OCI-LY7 (cell line): ENCODE data around the gene PARD6G. TPM values are rescaled to one million over a fixed set of nuclear protein-coding genes. Genes with fewer than 3 reads are reported as not detected.

ENCODE experiments used
- BruUV-seq: library from RNA; stranded (reverse); fragments of 400-500 nt; replicated peaks from 2 replicates; lab custom pipeline; 2021; lab: Mats Ljungman, UMichigan
- CTCF ChIA-PET: fragments of 300-600 bp; sonication (Branson Sonifier 250); formaldehyde crosslinking; loops from one replicate; lab custom pipeline; 2022; ENCODE audit warnings: antibody characterized with exemption; ENCODE audit not compliant: unreplicated experiment; lab: Charles Lee
- POLR2A ChIA-PET: fragments of 300-600 bp; sonication (Branson Sonifier 250); formaldehyde crosslinking; loops from one replicate; lab custom pipeline; 2022; ENCODE audit warnings: antibody characterized with exemption; lab: Charles Lee
- DNase-seq: peaks from one replicate; pipeline ENCODE4 v3.0.0-alpha.2; 2015; ENCODE audit warnings: low spot score
- H2AFZ ChIP-seq: fragments of 200-600 bp; sonication (generic), shearing (Covaris generic); 2 replicates; pipeline ENCODE4 v1.6.1; 2014; ENCODE audit warnings: mild to moderate bottlenecking, antibody characterized with exemption, low read length, moderate library complexity
- H3K27ac ChIP-seq: fragments of 200-600 bp; sonication (generic); 2 replicates; pipeline ENCODE4 v1.5.1; 2014; ENCODE audit warnings: mixed run types, low read depth, mild to moderate bottlenecking, moderate library complexity, low read length, inconsistent platforms; ENCODE audit not compliant: poor library complexity, severe bottlenecking
- H3K36me3 ChIP-seq: fragments of 200-600 bp; sonication (generic); 2 replicates; pipeline ENCODE4 v1.6.1; 2014; ENCODE audit warnings: mild to moderate bottlenecking, antibody characterized with exemption, low read length, moderate library complexity, mixed read lengths; ENCODE audit not compliant: insufficient read depth
- H3K4me1 ChIP-seq: fragments of 200-600 bp; sonication (generic); 2 replicates; pipeline ENCODE4 v1.5.1; 2014; ENCODE audit warnings: mild to moderate bottlenecking, low read length; ENCODE audit not compliant: insufficient read depth, poor library complexity, severe bottlenecking
- H3K4me2 ChIP-seq: fragments of 200-600 bp; sonication (generic); 2 replicates; pipeline ENCODE4 v1.6.1; 2014; ENCODE audit warnings: mild to moderate bottlenecking, low read length
- H3K4me3 ChIP-seq: fragments of 200-600 bp; sonication (generic); 2 replicates; pipeline ENCODE4 v1.5.1; 2014; ENCODE audit warnings: mild to moderate bottlenecking, low read depth, low read length; ENCODE audit not compliant: poor library complexity, severe bottlenecking
- H3K79me2 ChIP-seq: fragments of 200-600 bp; sonication (generic); 2 replicates; pipeline ENCODE4 v1.6.1; 2016; ENCODE audit warnings: low read depth, mild to moderate bottlenecking, low read length, moderate library complexity, mixed read lengths; ENCODE audit not compliant: insufficient read depth
- H3K9me2 ChIP-seq: fragments of 200-600 bp; sonication (generic); 2 replicates; pipeline ENCODE4 v1.6.1; 2016; ENCODE audit warnings: mild to moderate bottlenecking, low read length, mixed read lengths; ENCODE audit not compliant: insufficient read depth
- H3K9me3 ChIP-seq: fragments of 200-600 bp; sonication (generic); 2 replicates; pipeline ENCODE4 v1.6.1; 2014; ENCODE audit warnings: mild to moderate bottlenecking, mixed run types, low read length, mixed read lengths
- H4K20me1 ChIP-seq: fragments of 200-600 bp; sonication (generic); 2 replicates; pipeline ENCODE4 v1.6.1; 2014; ENCODE audit warnings: mild to moderate bottlenecking, antibody characterized with exemption, low read length, moderate library complexity, mixed read lengths; ENCODE audit not compliant: insufficient read depth
- EZH2phosphoT487 ChIP-seq: fragments of 200-600 bp; sonication (generic); IDR thresholded peaks from 2 replicates; pipeline ENCODE4 v1.6.1; 2018; ENCODE audit warnings: low read depth, borderline replicate concordance, mild to moderate bottlenecking, mixed run types, antibody characterized with exemption, low read length, moderate library complexity, mixed read lengths
- intact Hi-C: fragments of 100-400 bp; cut with micrococcal nuclease; formaldehyde crosslinking; loops from one replicate; pipeline ENCODE4 v1.10.0; 2022; ENCODE audit not compliant: unreplicated experiment
- total RNA-seq, 2 experiments: library from RNA; depleted of rRNA in 1 of 2; stranded (reverse); fragments of >200 nt in 1 of 2; shearing (Covaris generic) in 1 of 2; gene quantifications; 2 replicates each; pipeline ENCODE4 v1.2.3, GENCODE V29; 2014 to 2022
- TF ChIP-seq, protein P1 (sequence below): fragments of 200-600 bp; sonication (generic); conservative IDR thresholded peaks from 2 replicates; pipeline ENCODE4 v1.5.1; 2014; ENCODE audit warnings: mild to moderate bottlenecking, antibody characterized with exemption, low read length, moderate library complexity, mixed read lengths

PARD6G gene
- total RNA-seq, 2 experiments from 2014 or later, result 0.03 TPM; not detected in 1

GRCh38 chr18:80179857-80180558 is 67.3 kb downstream of the PARD6G start:
- H3K79me2 ChIP-seq, result no peaks in the 10 kb centered on the region
- no peak overlapping the region for H3K4me2 ChIP-seq
- ChIA-PET CTCF (no interaction called here), POLR2A (no interaction called here)
- H3K9me2 ChIP-seq, result no peaks in the 10 kb centered on the region
- H3K4me1 ChIP-seq, result no peaks in the 10 kb centered on the region
- H4K20me1 ChIP-seq, result no peaks in the 10 kb centered on the region
- no peak for DNase-seq
- TF ChIP-seq EZH2phosphoT487, result no peak
- TF ChIP-seq, protein P1, sequence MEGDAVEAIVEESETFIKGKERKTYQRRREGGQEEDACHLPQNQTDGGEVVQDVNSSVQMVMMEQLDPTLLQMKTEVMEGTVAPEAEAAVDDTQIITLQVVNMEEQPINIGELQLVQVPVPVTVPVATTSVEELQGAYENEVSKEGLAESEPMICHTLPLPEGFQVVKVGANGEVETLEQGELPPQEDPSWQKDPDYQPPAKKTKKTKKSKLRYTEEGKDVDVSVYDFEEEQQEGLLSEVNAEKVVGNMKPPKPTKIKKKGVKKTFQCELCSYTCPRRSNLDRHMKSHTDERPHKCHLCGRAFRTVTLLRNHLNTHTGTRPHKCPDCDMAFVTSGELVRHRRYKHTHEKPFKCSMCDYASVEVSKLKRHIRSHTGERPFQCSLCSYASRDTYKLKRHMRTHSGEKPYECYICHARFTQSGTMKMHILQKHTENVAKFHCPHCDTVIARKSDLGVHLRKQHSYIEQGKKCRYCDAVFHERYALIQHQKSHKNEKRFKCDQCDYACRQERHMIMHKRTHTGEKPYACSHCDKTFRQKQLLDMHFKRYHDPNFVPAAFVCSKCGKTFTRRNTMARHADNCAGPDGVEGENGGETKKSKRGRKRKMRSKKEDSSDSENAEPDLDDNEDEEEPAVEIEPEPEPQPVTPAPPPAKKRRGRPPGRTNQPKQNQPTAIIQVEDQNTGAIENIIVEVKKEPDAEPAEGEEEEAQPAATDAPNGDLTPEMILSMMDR, result no peak
- no peak overlapping the region for H3K4me3 ChIP-seq
- intact Hi-C loops, result no loop called here
- H3K27ac ChIP-seq, result no peak overlapping the region
- no peaks in the 10 kb centered on the region for H3K9me3 ChIP-seq
- H3K36me3 ChIP-seq, result no peaks in the 10 kb centered on the region
- H2AFZ ChIP-seq, result no peak overlapping the region
- BruUV-seq, result no TSS peak

- no peaks in the 10 kb centered on the region for H3K4me1 ChIP-seq
- no peak for DNase-seq
- H3K4me2 ChIP-seq, result no peak overlapping the region
- H3K36me3 ChIP-seq, result no peaks in the 10 kb centered on the region
- no peaks in the 10 kb centered on the region for H4K20me1 ChIP-seq
- H3K27ac ChIP-seq, result no peak overlapping the region
- ChIA-PET CTCF (no interaction called here), POLR2A (no interaction called here)
- TF ChIP-seq EZH2phosphoT487, result no peak
- TF ChIP-seq, protein P1, result no peak
- no peak overlapping the region for H3K4me3 ChIP-seq
- intact Hi-C loops, result no loop called here
- H3K79me2 ChIP-seq, result no peaks in the 10 kb centered on the region
- no peak overlapping the region for H2AFZ ChIP-seq
- H3K9me2 ChIP-seq, result no peaks in the 10 kb centered on the region
- no TSS peak for BruUV-seq
- H3K9me3 ChIP-seq, result no peaks in the 10 kb centered on the region
These were observed 68.1 kb downstream of the PARD6G start for GRCh38 chr18:80178935-80179818.
